HUDEP-2 (cell line): ENCODE data around the gene GABRA5.

Experiments used
- DNase-seq, 76 experiments: peaks; one replicate each; lab custom pipeline; 2025; ENCODE audit not compliant: unreplicated experiment in 76 of 76; lab: John Stamatoyannopoulos, UW

Gene GABRA5

DNA sequence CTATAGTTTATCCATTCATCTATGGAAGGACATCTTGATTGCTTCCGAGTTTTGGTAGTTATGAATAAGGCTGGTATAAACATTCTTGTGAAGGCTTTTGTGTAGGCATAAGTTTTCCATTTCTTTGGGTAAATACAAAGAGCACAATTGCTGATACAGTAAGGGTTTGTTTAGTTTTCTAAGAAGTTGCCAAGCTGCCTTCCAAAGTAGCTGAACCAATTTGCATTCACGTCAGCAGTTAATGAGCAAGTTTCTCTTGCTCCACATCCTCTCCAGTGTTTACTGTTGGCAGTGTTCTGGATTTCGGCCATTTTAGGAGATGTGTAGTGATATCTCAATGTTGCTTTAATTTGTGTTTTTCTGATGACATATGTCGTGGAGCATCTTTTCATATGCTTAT is 34.2 kb downstream of the GABRA5 start:
- DNase-seq: no peak

DNA sequence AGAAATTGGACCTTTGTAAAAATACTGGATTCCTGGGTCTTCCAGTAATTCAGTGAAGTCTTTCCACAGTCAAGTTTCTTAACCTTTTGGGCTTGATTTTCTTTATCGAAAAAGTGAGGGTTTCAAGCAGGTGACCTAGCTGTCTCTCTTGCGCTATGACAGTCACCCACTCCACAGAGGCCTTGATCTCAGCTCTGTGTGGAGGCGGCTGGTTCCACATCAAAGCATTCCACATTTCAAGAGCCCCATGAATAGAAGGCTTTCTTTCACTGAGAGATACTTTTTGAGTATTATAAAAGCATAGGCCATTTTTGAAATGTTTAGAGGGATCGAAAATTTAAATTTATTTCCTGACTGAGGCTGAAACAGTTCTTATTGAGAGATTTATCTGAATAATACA is 43.9 kb downstream of the GABRA5 start:
- no peak for DNase-seq

DNA sequence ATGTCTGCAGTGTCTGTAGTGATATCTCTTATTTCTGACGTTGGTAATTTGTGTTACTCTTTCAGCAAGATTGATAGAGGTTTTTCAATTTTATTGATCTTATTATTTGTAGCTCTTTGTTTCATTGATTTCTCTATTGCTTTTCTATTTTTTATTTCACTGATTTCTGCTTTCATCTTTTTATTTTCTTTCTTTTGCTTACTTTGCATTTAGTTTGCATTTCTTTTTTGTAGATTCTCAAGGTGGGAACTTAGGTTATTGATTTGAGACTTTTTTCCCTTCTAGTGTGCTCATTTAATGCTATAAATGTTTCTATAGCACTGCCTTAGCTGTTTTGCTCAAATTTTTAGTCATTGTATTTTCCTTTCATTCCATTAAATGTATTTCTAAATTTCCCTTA is 54.6 kb downstream of the GABRA5 start:
- DNase-seq: no peak

DNA sequence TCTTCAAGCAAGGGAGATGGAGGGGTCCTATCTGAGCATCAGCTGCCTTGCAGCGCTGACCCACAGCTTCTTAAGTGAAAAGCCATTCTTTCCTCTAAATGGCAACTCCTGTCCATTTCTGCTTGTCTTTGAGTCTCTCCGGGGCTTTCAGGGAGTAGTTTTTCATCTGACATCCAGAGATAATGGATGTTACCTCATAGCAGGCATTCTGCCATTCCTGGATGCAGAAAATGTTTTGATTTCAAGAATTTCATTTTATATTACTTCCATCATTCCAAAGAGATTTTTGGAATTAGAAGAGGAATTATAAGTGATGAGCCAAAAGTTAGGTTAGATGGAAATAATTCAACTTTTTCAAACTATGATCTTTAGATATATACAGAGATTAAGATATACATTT is 59.2 kb downstream of the GABRA5 start:
- no peak for DNase-seq

DNA sequence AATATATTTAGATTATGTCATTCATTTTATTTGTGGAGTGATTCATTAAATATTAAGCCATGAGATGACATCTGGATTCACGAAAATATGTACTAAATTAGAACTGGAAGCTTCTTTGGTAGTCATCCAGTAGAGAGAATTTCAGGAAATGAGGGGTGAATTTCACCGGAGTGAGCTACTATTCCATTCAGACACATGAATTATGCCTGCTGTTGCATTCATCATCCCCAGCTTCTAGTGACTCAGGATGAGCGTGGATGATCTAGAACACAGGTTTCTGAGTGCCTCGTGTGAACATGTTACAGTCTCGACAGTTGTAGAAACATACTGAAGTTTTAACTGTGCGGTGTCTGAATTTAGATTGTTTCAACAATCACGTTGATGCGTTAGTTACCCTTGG is 61.2 kb downstream of the GABRA5 start:
- no peak for DNase-seq

DNA sequence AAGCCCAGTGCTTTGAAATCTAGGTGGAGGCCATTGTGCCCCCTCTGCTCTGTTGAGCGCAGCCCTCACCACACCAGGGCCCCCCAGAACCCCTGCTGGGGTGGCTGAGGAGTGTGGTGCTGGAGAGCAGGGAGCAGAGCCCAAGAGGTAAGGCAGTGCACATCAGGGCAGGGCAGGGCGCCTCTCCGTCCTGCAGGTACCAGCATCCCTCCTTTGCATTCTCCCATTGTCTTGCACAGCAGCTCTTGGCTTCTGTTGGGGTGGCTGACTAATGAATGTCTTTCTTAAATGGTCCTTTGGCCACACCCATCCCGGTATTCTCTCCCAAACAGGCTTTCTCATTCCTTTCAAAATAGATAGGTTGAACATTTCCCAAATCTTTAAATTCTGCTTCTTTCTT is 62.7 kb downstream of the GABRA5 start:
- DNase-seq: no peak

DNA sequence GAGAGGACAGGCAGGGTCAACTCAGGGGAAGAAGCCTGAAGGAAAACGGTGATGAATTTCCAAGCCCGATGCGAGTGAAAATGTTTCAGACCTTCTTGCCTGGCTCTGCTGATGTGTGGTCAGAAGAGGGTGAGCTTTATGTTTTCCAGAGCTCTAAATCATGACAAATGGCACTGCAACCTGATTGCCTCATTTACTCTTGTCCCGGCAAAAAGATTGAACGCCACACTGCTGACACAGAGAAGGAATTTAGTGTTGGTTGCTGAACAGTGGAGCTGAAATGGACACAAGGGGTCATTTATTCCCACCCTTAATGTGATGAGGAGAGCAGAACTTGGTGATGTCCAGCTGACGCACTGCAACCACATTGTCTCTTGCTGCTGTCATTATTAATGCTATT is 68.0 kb downstream of the GABRA5 start:
- DNase-seq: no peak

DNA sequence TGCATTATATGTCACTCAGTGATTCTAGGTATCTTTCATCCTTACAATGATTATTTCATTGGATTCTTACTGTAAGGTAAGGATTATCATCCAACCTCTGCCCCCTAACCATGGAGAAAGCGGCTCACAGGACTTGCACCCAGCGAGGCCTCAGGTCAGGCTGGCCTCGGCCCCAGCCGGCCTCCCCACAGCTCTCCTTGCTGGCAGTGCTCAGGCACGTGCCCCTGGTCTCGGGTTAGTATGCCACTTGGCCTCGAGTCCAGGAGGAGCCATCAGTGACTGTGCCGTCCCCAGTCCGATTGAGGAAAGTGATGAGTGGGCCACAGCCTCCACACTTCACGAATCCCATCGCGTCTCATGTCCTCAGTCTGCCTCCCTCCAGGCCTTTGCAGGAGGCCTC is 68.5 kb downstream of the GABRA5 start:
- DNase-seq: no peak

DNA sequence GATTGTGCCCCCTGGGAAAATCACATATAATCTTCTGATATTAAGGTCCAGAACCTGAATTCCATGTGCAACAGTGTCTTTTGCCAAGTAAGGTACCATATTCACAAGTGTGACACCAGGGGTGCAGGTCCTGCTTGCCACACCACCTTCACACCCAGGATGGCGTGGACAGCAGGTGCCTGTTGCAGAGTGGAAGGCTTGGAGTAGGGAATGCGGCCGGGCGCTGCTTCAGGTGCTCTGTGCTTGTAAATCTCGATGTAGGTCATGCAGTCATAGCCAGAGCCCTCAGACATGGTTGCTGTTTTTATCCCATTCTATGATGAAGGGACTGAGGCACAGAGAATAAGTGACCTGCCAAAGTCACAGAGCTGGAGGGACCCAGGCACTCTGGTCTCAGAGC is 69.6 kb downstream of the GABRA5 start:
- DNase-seq: no peak

DNA sequence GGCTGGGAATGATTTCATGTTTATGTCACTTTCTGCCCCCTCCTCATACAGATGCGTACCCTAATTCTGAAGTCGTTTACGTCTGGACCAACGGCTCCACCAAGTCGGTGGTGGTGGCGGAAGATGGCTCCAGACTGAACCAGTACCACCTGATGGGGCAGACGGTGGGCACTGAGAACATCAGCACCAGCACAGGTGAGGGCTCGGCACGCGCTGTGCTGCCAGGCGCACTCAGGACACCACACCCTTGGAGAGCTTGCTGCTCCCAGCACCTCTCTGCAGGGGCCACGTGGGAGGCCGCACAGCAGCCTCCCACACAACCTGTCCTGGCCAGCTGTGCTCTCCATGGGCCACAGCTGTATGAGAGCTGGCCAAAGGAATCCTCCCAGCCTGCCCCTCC is 70.3 kb downstream of the GABRA5 start:
- DNase-seq: no peak

DNA sequence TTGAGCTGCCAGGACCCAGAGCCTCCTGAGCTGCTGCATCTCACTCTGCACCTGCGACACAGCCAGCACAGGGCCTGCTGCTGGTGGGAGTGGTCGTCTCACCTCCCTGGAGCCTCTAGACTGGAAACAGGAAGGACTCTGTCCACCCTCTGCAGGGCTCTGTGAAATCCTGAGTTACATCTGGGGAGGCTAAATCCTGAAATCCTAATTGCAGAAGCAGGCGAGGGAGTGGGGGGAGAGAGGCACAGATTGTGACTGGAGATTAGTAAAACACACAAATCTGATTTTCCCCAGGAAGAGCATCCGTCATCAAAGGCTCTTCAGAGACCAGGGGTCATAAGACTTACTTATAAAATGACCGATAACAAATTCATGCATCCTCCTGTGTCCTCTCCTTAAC is 72.5 kb downstream of the GABRA5 start:
- no peak for DNase-seq

DNA sequence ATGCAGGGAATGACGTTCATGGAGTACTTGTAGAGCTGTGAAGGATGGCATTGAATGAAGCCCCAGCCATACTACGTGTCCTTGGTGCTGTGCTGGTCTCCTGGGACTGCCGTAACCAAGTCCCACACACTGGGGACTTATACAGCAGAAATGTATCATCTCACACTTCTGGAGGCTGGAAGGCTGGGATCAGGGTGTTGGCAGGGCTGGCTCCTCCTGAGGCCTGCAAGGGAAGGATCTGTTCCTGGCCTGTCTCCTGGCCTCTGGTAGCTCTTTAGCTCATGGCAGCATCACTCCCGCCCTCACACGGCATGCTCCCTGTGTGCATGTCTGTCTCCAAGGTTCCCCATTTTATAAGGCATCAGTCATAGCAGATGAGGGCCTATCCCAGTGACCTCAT is 74.6 kb downstream of the GABRA5 start:
- no peak for DNase-seq

DNA sequence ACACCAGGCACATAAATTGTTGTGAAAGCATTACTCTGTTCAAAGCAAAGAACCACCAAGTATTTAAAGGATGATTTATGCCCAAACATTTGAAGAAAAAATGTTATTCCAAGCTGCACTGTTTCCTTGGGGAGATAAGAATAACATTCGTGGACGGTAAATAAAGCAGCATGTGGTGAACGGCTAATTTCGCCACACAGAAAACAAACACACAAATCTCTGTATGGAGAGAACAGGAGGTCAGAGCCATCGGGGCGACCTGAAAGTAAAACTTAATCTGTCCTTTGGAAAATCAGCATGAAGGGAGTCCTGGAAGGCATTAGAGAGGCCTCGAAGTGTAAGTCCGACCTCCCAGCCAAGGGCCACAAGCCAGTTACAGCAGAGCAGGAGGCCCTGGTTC is 77.0 kb downstream of the GABRA5 start:
- no peak for DNase-seq

DNA sequence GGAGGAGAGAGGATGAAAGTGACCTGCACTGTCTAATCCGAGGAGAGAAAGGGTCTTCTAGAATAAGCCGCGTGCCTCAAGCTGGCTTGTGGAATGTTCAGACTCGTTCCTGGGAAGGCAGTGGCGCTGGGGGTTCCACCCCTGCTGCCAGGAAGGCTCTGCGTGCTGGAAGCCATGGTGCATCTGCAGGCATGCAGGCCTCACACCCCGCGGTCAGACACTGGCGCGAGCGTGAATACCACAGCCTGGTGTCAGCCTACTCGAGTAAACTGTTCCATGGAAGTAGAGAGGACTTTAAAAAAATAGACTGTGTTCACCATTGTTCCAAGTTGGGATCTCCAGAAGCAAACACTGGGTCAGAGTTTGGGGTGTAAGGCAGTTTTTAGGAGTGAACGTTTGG is 78.2 kb downstream of the GABRA5 start:
- no peak for DNase-seq

DNA sequence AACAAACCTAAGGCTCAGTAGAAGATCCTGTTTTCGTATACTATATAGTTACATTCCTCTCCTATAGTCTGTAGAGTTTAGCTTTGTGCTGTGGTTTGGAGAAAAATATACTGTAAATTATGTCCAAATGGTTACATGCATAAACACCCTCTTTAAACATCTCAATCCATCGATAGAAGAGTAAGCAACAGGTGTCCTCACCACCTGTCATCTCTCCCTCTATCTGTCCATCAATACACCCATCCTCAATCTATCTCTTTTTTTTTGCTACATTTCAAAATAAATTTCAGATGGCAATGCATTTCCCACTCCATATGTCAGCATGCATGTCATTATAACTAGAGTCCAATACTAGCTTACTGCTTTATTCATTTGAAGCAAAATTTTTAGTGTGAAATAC is 83.1 kb downstream of the GABRA5 start:
- no peak for DNase-seq

DNA sequence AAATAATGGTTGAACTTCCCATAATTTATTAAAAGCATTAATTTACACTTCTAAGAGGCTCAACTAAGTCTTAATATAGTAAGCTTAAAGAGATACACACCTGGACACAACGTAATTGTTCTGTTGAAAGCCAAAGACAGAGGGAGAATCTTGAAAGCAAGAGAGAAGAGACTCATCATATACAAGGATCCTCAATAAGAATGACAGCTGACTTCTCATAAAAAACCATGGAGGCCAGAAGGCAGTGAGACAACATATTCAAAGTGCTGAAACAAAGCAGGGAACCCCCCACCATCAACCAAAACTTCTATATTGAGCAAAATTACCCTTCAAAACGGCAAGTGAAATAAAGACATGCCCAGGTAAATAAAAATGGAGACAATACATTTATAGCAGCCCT is 87.5 kb downstream of the GABRA5 start:
- no peak for DNase-seq

DNA sequence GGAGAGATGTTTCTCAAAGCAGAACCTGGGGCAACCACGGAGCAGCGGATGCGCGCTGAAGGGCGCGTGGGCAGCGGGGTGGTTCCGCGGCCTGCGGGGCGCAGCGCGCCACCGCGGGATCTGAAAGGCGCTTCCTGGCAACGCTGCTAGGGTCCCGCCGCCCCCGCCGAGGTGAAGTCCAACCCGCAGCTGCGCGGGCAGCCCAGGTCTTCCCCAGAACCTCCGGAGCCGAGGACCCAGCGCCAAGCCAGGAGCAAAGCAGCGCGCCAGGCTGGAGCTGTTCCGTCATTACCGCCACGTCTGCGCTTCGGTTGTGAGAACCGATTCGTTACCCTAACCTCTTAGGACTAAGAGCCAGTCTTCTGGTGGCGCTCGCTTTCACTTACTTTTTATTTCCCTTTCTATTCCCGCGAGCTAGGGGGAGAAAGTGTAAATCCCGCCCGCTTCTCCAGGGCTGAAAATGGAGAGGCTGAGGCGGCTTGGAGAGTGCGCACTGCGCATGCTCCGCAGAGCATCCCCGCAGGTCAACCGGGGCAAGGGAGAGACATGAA is 100.9 kb downstream of the GABRA5 start:
- no peak for DNase-seq

DNA sequence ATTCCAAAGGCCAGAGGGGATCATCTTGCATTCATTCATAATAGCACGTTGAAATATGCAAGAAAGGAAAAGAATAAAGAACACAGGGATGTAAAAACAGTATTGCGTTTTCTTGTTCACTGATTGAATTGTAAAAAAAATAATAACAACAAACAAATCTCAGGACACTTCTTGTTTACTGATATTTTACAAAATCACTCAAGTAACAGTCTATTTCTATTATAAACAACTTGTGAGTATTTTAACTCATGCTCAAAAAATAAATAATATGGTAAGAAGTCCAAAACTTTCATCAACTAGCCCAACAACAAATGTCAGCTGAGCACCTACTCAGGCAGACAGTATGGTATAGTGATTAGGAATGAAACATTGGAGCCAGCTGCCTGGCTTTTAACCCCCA is 101.9 kb downstream of the GABRA5 start:
- no peak for DNase-seq

DNA sequence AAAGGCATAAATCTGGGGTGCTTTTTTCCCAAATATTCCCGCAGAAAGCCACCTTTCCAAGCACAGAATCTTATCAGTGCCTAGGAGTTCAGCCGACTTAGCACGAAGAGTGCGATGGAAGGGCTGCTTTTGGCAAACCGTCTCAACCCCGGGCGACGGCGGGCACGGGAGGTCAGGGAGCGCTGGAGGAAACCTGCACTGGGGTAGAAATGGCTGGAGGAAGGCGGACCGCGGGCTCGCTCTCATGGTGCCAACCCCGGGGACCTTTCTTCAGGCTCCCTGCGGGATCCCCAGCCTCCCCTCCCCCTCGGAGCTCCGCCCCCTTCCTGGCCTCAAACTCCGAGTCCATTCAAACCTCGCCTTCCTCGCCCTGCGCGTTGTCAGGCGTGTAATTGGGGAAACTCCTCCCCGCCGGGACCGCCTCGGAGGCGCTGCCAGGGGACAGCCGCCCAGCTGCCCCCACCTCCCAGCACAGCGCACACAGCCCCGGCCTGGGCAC is 103.9 kb downstream of the GABRA5 start, which contains the start of gene GABRG3:
GABRG3 (plus strand) TSS at position 470 of the 499 bp plus-strand sequence.
- DNase-seq: no peak

DNA sequence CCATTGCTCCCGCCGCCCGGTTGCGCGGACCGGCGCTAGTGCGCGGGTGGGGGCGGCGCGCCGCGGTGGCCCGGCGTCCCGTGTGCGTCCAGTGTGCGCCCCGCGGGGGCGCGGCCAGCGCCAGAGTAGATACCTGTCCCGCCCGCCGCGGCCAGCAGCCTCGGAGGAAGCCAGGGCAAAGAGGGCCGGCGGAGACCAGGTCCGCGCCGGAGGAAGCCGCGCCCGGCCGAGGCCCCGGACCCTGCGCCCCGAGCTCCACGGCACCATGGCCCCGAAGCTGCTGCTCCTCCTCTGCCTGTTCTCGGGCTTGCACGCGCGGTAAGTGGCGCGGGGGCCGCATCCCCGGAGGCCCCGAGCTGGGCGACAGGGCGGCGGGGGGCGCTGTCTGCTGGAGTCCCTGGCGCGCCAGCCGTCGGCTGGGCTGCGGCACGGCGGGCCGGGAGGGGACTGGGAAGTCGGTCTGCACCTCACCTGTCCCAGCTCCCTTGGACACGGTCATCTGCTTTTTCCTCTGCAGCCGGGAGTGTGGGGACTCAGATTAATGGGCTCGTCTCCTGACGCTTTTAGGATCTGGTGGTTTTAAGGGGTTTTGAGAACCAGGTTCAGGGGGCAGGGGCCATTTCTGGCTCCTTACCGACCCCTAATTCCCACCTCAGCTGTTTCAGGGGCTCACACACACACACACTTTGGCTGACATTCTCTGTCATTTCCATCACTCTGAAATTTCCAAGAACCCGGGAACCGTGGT is 104.6 kb downstream of the GABRA5 start:
- DNase-seq: no peak

DNA sequence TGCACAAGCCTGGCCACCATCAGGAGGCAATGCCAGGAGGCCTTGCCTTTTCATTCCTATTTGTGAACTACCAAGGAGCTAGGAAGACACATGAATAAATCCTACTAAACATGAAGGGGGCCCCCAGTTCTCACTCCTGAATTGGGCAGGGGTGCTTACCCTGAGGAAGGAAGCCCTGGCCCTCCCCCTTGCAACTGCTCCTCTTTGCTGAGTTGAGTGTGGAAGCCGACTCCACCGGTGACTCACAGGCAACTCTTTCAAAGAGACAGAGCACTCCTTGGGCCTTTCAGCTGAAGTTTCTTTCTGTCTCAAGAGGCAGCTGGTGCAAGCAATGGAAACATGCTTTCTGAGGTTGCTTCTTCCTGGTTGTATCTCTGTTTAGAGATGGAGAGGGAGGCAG is 105.8 kb downstream of the GABRA5 start:
- DNase-seq: no peak

DNA sequence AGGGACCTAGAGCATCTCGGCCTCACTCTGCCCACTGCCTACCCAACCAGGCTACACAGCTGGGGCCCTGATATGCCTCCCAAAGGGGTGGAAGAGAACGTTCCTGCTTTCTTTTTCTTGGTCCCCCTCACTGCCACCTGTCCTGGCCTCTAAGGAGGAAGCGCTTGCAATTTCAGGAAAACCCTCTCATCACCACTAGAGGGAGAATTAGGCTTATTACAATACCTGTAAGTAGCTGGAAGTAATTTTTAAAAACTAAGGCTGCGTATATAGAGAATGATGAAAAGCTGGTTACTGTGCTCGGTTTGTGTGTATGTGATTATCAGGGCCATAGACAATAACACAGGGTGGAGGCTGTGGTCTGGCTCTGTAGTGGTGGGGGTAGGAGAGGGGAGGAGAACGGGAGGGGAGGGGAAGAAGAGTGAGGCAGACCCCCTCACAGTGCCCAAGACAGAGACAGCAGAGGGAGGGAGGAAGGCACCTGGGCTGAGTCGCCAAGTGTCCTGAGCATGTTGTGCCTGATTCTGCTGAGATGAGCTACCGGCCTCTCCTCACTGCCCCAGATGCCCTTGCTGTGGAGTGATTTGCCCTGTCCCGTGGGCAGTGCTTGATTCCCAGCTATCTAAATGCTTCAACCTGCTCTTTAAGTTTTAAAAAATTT is 107.4 kb downstream of the GABRA5 start:
- peak in 5 of 76 experiments; percentile 1 to 16 (median 2) for DNase-seq
